BE2C (cell line): ENCODE data around the gene SLC9A1.

Experiments
- DNase-seq: peaks from one replicate; pipeline ENCODE4 v3.0.0-alpha.2; 2020
- H3K27me3 ChIP-seq: fragments of 250-450 bp; sonication (Bioruptor Pico); 2 replicates; pipeline ENCODE4 v1.5.1; 2020; ENCODE audit warnings: mild to moderate bottlenecking
- H3K36me3 ChIP-seq: fragments of 250-450 bp; sonication (Bioruptor Pico); 2 replicates; pipeline ENCODE4 v1.5.1; 2020; ENCODE audit warnings: mild to moderate bottlenecking
- H3K4me1 ChIP-seq: fragments of 250-450 bp; sonication (Bioruptor Pico); 2 replicates; pipeline ENCODE4 v1.5.1; 2020
- H3K4me3 ChIP-seq: 2 replicates; pipeline ENCODE4 v1.5.1; 2011; ENCODE audit warnings: low read depth, low read length
- H3K9me3 ChIP-seq: fragments of 250-450 bp; sonication (Bioruptor Pico); 2 replicates; pipeline ENCODE4 v1.5.1; 2020
- CTCF ChIP-seq: IDR thresholded peaks from 2 replicates; pipeline ENCODE4 v1.5.1; 2012; ENCODE audit warnings: mild to moderate bottlenecking, low read depth, low read length

The SLC9A1 gene

GRCh38 chr1:27153549-27153886 lies 1.4 kb downstream of the SLC9A1 start:
- no peak for DNase-seq
- H3K4me3 ChIP-seq, result peak overlapping the region; percentile 16; the same call in 1 of the 2 replicates
- no peaks in the 10 kb centered on the region for H3K36me3 ChIP-seq
- no peak for TF ChIP-seq CTCF
- peaks cover 3% of the 10 kb centered on the region; the same call in 1 of the 2 replicates for H3K4me1 ChIP-seq
- no peaks in the 10 kb centered on the region for H3K27me3 ChIP-seq
- no peaks in the 10 kb centered on the region for H3K9me3 ChIP-seq

GRCh38 chr1:27152829-27153548 lies 1.9 kb downstream of the SLC9A1 start:
- H3K4me1 ChIP-seq, result peaks cover 3% of the 10 kb centered on the region; the same call in 1 of the 2 replicates
- no peaks in the 10 kb centered on the region for H3K9me3 ChIP-seq
- no peak for DNase-seq
- H3K36me3 ChIP-seq, result no peaks in the 10 kb centered on the region
- TF ChIP-seq CTCF, result no peak
- H3K27me3 ChIP-seq, result no peaks in the 10 kb centered on the region
- H3K4me3 ChIP-seq, result peak overlapping the region; percentile 16; the same call in 1 of the 2 replicates

- H3K36me3 ChIP-seq, result no peaks in the 10 kb centered on the region
- H3K27me3 ChIP-seq, result no peaks in the 10 kb centered on the region
- TF ChIP-seq CTCF, result no peak
- H3K4me1 ChIP-seq, result peaks cover 3% of the 10 kb centered on the region; the same call in 1 of the 2 replicates
- no peaks in the 10 kb centered on the region for H3K9me3 ChIP-seq
- peak overlapping the region; percentile 11; the same call in 1 of the 2 replicates for H3K4me3 ChIP-seq
- DNase-seq, result no peak
Observed at GRCh38 chr1:27152004-27152828, 2.7 kb downstream of the SLC9A1 start.

- H3K36me3 ChIP-seq, result no peaks in the 10 kb centered on the region
- H3K27me3 ChIP-seq, result no peaks in the 10 kb centered on the region
- no peak overlapping the region for H3K4me3 ChIP-seq
- no peaks in the 10 kb centered on the region for H3K9me3 ChIP-seq
- peaks cover 3% of the 10 kb centered on the region for H3K4me1 ChIP-seq
- no peak for DNase-seq
- no peak for TF ChIP-seq CTCF
Observed at GRCh38 chr1:27150641-27151040, 4.3 kb downstream of the SLC9A1 start.

GRCh38 chr1:27150183-27150582 lies 4.7 kb downstream of the SLC9A1 start:
- no peak for TF ChIP-seq CTCF
- H3K4me3 ChIP-seq, result no peak overlapping the region
- H3K4me1 ChIP-seq, result peaks cover 3% of the 10 kb centered on the region
- H3K36me3 ChIP-seq, result no peaks in the 10 kb centered on the region
- no peaks in the 10 kb centered on the region for H3K9me3 ChIP-seq
- DNase-seq, result no peak
- H3K27me3 ChIP-seq, result no peaks in the 10 kb centered on the region

- no peak for TF ChIP-seq CTCF
- peaks cover 3% of the 10 kb centered on the region for H3K4me1 ChIP-seq
- no peaks in the 10 kb centered on the region for H3K9me3 ChIP-seq
- H3K27me3 ChIP-seq, result no peaks in the 10 kb centered on the region
- no peak overlapping the region for H3K4me3 ChIP-seq
- no peak for DNase-seq
- no peaks in the 10 kb centered on the region for H3K36me3 ChIP-seq
Observed at GRCh38 chr1:27149762-27150113, 5.2 kb downstream of the SLC9A1 start.
